MCF 10A (cell line): Measurements from ENCODE around the gene FARS2. TPM values are rescaled to one million over a fixed set of nuclear protein-coding genes. Genes with fewer than 3 reads are reported as not detected.

Source experiments
- BruUV-seq: library from RNA; stranded (reverse); fragments of 400-500 nt; replicated peaks from 2 replicates; lab custom pipeline; 2021; lab: Mats Ljungman, UMichigan
- CTCF ChIA-PET: fragments of 300-600 bp; sonication (Branson Sonifier 250); formaldehyde crosslinking; extraction: SDS; loops from one replicate; lab custom pipeline; 2021; ENCODE audit warnings: antibody characterized with exemption, inconsistent platforms; lab: Yijun Ruan, JAX
- POLR2A ChIA-PET: fragments of 300-600, 350-650 bp; sonication (Branson Sonifier 250); formaldehyde crosslinking; extraction: SDS; loops from one replicate; lab custom pipeline; 2020; ENCODE audit warnings: antibody characterized with exemption, inconsistent platforms; lab: Yijun Ruan, JAX
- DNase-seq: peaks from one replicate; pipeline ENCODE4 v3.0.0-alpha.2; 2018; ENCODE audit not compliant: unreplicated experiment
- H3K27ac Mint-ChIP-seq: one replicate; pipeline ENCODE4 v1.8.0; 2022; ENCODE audit warnings: mild to moderate bottlenecking, low read depth, mixed read lengths; ENCODE audit not compliant: unreplicated experiment
- H3K27me3 Mint-ChIP-seq: one replicate; pipeline ENCODE4 v1.8.0; 2022; ENCODE audit warnings: mixed read lengths; ENCODE audit not compliant: insufficient read depth, unreplicated experiment
- H3K36me3 Mint-ChIP-seq: one replicate; pipeline ENCODE4 v1.8.0; 2022; ENCODE audit warnings: mild to moderate bottlenecking, moderate library complexity, mixed read lengths; ENCODE audit not compliant: insufficient read depth, unreplicated experiment
- H3K4me1 Mint-ChIP-seq: one replicate; pipeline ENCODE4 v1.8.0; 2022; ENCODE audit warnings: mixed read lengths; ENCODE audit not compliant: insufficient read depth, unreplicated experiment
- H3K4me3 Mint-ChIP-seq: one replicate; pipeline ENCODE4 v1.8.0; 2022; ENCODE audit warnings: mild to moderate bottlenecking, moderate library complexity, mixed read lengths; ENCODE audit not compliant: unreplicated experiment
- H3K9me3 Mint-ChIP-seq: one replicate; pipeline ENCODE4 v1.8.0; 2022; ENCODE audit warnings: mixed read lengths; ENCODE audit not compliant: unreplicated experiment
- CTCF ChIP-seq: fragments of 200-600 bp; IDR thresholded peaks from one replicate; pipeline ENCODE4 v1.8.0; 2022; ENCODE audit warnings: antibody characterized with exemption, mild to moderate bottlenecking; ENCODE audit not compliant: unreplicated experiment
- intact Hi-C: fragments of 100-400 bp; cut with micrococcal nuclease; formaldehyde crosslinking; loops from 2 replicates; pipeline ENCODE4 v1.14.1; 2022
- total RNA-seq: library from RNA; stranded (reverse); gene quantifications from 2 replicates; pipeline ENCODE4 v1.2.3, GENCODE V29; 2022

FARS2 gene
- total RNA-seq, 1 experiment from 2014 or later: 18.2 TPM

GRCh38 chr6:5706124-5707033 is 445.1 kb downstream of the FARS2 start:
- H3K27ac Mint-ChIP-seq: no peak overlapping the region
- no TSS peak for BruUV-seq
- no peaks in the 10 kb centered on the region for H3K4me1 Mint-ChIP-seq
- no peak for TF ChIP-seq CTCF
- intact Hi-C loops: no loop called here
- ChIA-PET POLR2A (no interaction called here), CTCF (interaction anchor here (0.6 kb wide), 1 partner anchor 630 kb away, joined by 4 read pairs; no protein-coding TSS in a partner anchor)
- no peak for DNase-seq
- no peak overlapping the region for H3K4me3 Mint-ChIP-seq
- H3K27me3 Mint-ChIP-seq: no peaks in the 10 kb centered on the region
- peaks cover 9% of the 10 kb centered on the region for H3K9me3 Mint-ChIP-seq
- H3K36me3 Mint-ChIP-seq: peaks cover 6% of the 10 kb centered on the region

GRCh38 chr6:5707281-5708045 is 446.1 kb downstream of the FARS2 start:
- no peak for TF ChIP-seq CTCF
- H3K4me3 Mint-ChIP-seq: no peak overlapping the region
- DNase-seq: no peak
- intact Hi-C loops: no loop called here
- CTCF ChIA-PET: no interaction called here
- H3K9me3 Mint-ChIP-seq: peaks cover 9% of the 10 kb centered on the region
- H3K36me3 Mint-ChIP-seq: peaks cover 6% of the 10 kb centered on the region
- no peaks in the 10 kb centered on the region for H3K4me1 Mint-ChIP-seq
- BruUV-seq: no TSS peak
- H3K27ac Mint-ChIP-seq: no peak overlapping the region
- POLR2A ChIA-PET: no interaction called here
- H3K27me3 Mint-ChIP-seq: no peaks in the 10 kb centered on the region

GRCh38 chr6:5710516-5710915 is 449.2 kb downstream of the FARS2 start:
- Mint-ChIP-seq H3K4me1 (no peaks in the 10 kb centered on the region), H3K27ac (no peak overlapping the region), H3K36me3 (peaks cover 6% of the 10 kb centered on the region), H3K4me3 (no peak overlapping the region), H3K9me3 (peaks cover 5% of the 10 kb centered on the region), H3K27me3 (no peaks in the 10 kb centered on the region)
- no TSS peak for BruUV-seq
- intact Hi-C loops: no loop called here
- no peak for DNase-seq
- ChIA-PET POLR2A (no interaction called here), CTCF (no interaction called here)
- TF ChIP-seq CTCF: no peak

GRCh38 chr6:5710936-5711335 is 449.6 kb downstream of the FARS2 start:
- no peak for DNase-seq
- no TSS peak for BruUV-seq
- H3K4me1 Mint-ChIP-seq: no peaks in the 10 kb centered on the region
- H3K36me3 Mint-ChIP-seq: peaks cover 6% of the 10 kb centered on the region
- CTCF ChIA-PET: interaction anchor here (0.6 kb wide), 1 partner anchor 36 kb away, joined by 3 read pairs; no protein-coding TSS in a partner anchor
- H3K4me3 Mint-ChIP-seq: no peak overlapping the region
- no peaks in the 10 kb centered on the region for H3K27me3 Mint-ChIP-seq
- intact Hi-C loops: no loop called here
- peaks cover 1% of the 10 kb centered on the region for H3K9me3 Mint-ChIP-seq
- POLR2A ChIA-PET: no interaction called here
- no peak for TF ChIP-seq CTCF
- no peak overlapping the region for H3K27ac Mint-ChIP-seq
